Measurements from ENCODE around the gene BUD23.

Gene BUD23

GRCh38 chr7:73644688-73645286 is 38.6 kb upstream of the BUD23 start:
- no peak for DNase-seq
- H3K9me3 ChIP-seq = no peaks in the 10 kb centered on the region
- peaks cover 60% of the 10 kb centered on the region for H3K27me3 ChIP-seq
- H3K36me3 ChIP-seq = no peaks in the 10 kb centered on the region
- no peaks in the 10 kb centered on the region for H3K4me1 ChIP-seq
- no peak for TF ChIP-seq CTCF (IDR thresholded peaks at IDR 0.05; ENCODE audit: low read depth, low read length)
- H3K4me3 ChIP-seq (ENCODE audit: low read depth, low read length) = no peak overlapping the region

GRCh38 chr7:73645643-73646174 is 37.7 kb upstream of the BUD23 start:
- Histone ChIP-seq H3K27me3 (peaks cover 69% of the 10 kb centered on the region), H3K4me3 (ENCODE audit: low read depth, low read length) (no peak overlapping the region), H3K9me3 (no peaks in the 10 kb centered on the region), H3K4me1 (no peaks in the 10 kb centered on the region), H3K36me3 (no peaks in the 10 kb centered on the region)
- no peak for DNase-seq
- TF ChIP-seq CTCF (IDR thresholded peaks at IDR 0.05; ENCODE audit: low read depth, low read length) = no peak

- no peak for TF ChIP-seq CTCF (IDR thresholded peaks at IDR 0.05; ENCODE audit: low read depth, low read length)
Measured at GRCh38 chr7:73646785-73647724, 36.3 kb upstream of the BUD23 start.

GRCh38 chr7:73647725-73648592 is 35.4 kb upstream of the BUD23 start:
- Histone ChIP-seq H3K9me3 (no peaks in the 10 kb centered on the region), H3K4me3 (ENCODE audit: low read depth, low read length) (peak overlapping the region; percentile 38), H3K36me3 (no peaks in the 10 kb centered on the region), H3K27me3 (peaks cover 67% of the 10 kb centered on the region), H3K4me1 (no peaks in the 10 kb centered on the region)
- peak; percentile 26 for DNase-seq
- no peak for TF ChIP-seq CTCF (IDR thresholded peaks at IDR 0.05; ENCODE audit: low read depth, low read length)

More at GRCh38 chr7:73646785-73647724, 36.3 kb upstream of the BUD23 start:
- H3K4me1 ChIP-seq = no peaks in the 10 kb centered on the region
- peaks cover 68% of the 10 kb centered on the region for H3K27me3 ChIP-seq
- no peaks in the 10 kb centered on the region for H3K36me3 ChIP-seq
- no peak for DNase-seq
- H3K9me3 ChIP-seq = no peaks in the 10 kb centered on the region
- no peak overlapping the region for H3K4me3 ChIP-seq (ENCODE audit: low read depth, low read length)

- no peak for TF ChIP-seq CTCF (IDR thresholded peaks at IDR 0.05; ENCODE audit: low read depth, low read length)
- H3K9me3 ChIP-seq = no peaks in the 10 kb centered on the region
- no peak overlapping the region for H3K4me3 ChIP-seq (ENCODE audit: low read depth, low read length)
- H3K36me3 ChIP-seq = no peaks in the 10 kb centered on the region
- H3K27me3 ChIP-seq = peaks cover 70% of the 10 kb centered on the region
- no peak for DNase-seq
- H3K4me1 ChIP-seq = no peaks in the 10 kb centered on the region
Measured at GRCh38 chr7:73648593-73649332, 34.6 kb upstream of the BUD23 start.
